OCI-LY3 (cell line): ENCODE results near the gene CTNNA3.

Experiments
- CTCF ChIP-seq: fragments of 200-600, 300-600 bp; sonication (generic); IDR thresholded peaks from 2 replicates; pipeline ENCODE4 v1.5.1; 2014; ENCODE audit warnings: antibody characterized with exemption, low read length, low read depth
- EZH2phosphoT487 ChIP-seq: fragments of 200-600 bp; shearing (Covaris generic); IDR thresholded peaks from 2 replicates; pipeline ENCODE4 v1.6.1; 2018; ENCODE audit warnings: antibody characterized with exemption, mixed run types, low read depth

- no peak for TF ChIP-seq CTCF
- TF ChIP-seq EZH2phosphoT487, result no peak
Observed at GRCh38 chr10:66349726-66350125, 1346.3 kb downstream of the CTNNA3 start.
